Stimulated activated CD4-positive, alpha-beta T cell treated with anti-CD3 and anti-CD28 coated beads, Interleukin-12 subunit alpha, Interleukin-12 subunit beta, amount 100 ng/mL, for 48 hours (primary cell): ENCODE results near the gene SH3GL3.
A peak's percentile ranks its signal among the peaks of the same experiment; 100 is the strongest.

ENCODE experiments used
- DNase-seq, 3 donors: peaks; one replicate each; pipeline ENCODE4 v3.0.0-alpha.2; 2020; ENCODE audit warnings: low read depth in 2 of 3, low spot score in 1 of 3

SH3GL3 gene, protein sequence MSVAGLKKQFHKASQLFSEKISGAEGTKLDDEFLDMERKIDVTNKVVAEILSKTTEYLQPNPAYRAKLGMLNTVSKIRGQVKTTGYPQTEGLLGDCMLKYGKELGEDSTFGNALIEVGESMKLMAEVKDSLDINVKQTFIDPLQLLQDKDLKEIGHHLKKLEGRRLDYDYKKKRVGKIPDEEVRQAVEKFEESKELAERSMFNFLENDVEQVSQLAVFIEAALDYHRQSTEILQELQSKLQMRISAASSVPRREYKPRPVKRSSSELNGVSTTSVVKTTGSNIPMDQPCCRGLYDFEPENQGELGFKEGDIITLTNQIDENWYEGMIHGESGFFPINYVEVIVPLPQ

DNA sequence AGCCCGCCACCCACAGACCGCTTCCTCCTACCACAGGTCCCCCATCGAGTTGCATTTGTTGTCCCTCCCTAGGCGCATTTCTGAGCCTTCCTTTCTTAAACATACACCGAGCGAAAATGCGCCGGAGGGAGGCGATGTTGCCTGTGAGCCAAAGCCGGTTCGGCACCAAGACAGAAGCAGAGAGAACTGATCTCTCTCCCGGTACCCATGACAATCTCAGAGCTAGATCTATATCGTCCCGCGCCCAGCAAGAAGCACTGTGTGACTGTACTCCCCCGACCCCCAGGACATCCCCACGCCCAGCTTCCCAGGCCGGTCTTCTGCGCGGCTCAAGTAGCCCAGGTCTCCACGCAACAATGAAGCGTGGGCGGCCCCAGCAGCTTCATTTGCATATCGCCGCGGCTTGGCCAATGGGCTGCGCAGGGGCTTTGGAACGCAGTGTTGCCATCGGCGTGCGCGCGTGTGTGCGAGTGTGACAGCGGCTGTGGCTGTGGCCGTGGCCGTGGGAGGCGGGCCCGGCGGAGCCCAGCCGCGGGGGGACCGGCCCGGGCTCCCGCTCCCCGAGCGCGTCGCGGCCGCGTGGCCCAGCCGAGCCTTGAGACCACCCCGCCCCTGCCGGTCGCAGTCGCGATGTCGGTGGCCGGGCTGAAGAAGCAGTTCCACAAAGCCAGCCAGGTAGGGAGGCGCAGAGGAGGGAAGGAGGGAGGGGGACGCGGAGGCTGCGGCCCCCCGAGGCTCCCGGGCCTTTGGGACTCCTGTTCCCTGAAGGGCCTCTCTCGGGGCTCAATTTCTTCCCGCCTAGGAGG is at the start of gene SH3GL3:
Gene SH3GL3, plus strand, starts transcription at position 438 of the 806 bp plus-strand sequence. Its CDS starts 193 bp downstream, at position 631.
- DNase-seq: peak; percentile 25 to 52 (median 41)

DNA sequence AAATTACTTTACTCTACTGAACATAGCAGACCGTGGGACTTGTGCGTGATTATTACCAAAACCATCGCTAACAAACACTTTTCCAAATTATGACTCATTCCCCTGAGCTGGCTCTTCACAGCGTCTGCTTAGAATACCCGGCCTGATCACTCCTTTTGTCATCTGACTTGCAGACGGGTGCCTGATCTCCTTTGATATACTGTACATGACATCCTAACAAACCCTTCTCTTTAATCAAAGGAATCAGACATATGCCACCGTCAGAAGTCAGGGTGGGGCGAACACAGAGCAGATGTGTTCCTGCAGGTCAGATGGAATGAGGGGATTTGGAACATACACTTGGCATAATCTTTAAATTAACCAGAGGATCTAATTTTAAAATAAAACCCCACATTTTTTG is 48.5 kb upstream of the SH3GL3 start:
- DNase-seq: no peak

DNA sequence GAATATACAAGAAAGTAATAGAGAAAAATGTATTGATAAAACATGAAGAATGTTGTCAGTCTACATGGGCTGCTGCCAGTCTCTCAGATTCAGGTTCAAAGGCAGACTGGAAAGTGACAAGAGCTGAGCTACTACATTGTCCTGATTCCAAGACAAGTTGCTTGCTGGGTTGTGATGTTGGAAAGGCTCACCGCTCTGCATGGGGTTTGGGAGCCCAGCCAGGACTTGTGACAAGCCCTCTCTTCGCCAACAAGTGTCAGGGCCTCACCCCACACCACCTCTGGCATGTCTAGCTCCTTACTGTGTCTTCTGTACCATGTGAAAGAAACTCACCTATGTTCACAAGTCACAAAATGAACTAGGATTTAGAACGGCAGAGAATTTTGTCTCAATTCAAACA is 43.0 kb upstream of the SH3GL3 start:
- DNase-seq: no peak

DNA sequence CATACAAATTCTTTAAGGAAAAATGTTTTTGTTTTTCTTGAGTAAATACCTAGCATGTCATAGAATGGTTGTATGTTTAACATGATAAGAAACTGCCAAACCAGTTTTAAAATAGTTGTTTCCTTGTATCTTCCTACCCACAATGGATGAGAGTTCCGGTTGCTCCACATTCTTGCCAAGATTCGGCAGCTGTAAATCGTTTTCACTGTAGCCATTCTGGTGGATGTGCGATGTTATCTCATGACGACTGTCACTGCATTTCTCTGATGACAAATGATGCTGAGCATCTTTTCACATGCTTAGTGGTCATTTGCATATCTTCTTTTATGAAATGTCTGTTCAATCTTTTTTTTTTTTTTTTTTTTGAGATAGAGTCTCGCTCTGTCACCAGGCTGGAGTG is 36.6 kb upstream of the SH3GL3 start:
- DNase-seq: no peak

DNA sequence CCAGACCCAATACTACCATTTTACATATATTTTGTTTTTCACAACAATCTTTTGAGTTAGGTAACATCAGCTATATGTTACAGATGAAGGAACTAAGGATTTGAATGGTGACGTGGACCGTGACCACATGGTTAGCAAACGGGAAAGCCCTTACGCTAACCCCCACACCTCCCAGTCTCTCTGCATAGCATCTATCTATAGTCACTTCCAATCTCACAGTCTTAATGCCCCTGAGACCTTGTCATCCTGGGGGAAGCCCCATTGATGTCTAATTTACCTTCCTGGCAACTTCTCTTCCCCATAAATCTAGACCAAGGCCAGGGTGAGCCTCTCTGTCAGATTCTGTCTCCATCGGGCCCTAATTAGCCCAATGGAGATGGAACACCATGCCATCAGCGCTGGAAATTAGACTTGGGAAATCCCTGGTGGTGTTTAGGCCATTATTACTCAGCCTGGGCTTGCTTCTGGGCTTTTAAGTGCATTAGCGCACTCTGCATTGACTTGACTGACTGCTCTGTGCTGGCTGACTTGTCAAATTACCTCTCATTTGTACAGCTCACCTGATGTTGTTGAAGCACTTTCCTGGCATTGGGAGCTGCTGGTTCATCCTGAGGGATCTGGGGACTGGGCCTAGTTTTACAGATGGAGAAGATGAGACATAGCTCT is 34.0 kb upstream of the SH3GL3 start:
- DNase-seq: no peak

DNA sequence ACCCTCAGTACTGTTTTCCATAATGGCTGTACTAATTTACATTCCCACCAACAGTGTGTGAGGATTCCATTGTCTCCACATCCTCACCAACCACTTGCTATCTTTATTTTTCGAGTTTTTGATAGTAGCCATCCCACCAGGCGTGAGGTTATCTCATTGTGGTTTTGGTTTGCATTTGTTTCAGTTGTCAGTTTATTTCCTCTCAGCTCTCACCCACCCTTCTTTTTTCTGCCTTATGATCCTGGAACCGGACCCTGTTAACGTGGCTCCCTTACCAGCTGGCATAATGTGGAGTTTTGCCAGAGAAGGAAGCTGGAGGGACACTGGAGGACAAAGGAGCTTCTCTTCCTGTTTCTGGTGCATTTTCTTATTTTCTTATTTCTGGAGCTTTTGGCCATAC is 25.1 kb upstream of the SH3GL3 start:
- no peak for DNase-seq

DNA sequence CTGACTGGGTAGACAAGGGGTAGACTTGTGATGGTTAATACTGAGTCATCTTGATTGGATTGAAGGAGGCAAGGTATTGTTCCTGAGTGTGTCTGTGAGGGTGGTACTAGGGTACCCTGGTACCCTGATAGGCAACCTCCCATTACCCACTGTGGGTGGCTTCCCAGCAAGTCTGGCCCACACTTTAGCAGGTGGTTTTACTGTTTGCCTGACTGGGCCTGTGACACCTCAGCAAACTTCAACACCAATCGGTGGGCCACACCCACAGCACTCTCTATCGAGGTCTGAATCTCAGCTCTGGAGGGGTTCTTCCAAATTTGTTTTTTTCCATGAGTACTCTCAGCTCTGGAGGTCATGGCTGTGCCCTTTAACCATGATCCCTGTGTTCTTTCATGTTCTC is 24.6 kb upstream of the SH3GL3 start:
- no peak for DNase-seq

DNA sequence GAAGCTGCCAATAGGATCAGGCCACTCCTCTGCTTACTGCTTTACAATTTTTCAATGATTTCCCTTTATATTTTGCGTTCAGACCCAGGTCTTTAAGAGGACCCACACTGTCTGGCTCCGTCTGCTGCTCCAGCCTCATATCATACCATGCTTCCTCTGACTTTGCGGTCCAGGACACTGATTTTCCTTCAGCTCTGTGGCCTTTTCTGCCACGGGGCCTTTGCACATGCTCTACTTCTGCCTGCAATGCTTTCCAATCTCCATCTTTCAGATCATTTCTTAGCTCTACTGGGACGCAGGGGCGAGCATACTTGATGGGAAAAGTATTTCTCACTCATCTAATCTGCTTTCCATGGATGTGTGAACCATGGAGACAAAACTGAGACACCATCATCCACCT is 23.0 kb upstream of the SH3GL3 start:
- no peak for DNase-seq

DNA sequence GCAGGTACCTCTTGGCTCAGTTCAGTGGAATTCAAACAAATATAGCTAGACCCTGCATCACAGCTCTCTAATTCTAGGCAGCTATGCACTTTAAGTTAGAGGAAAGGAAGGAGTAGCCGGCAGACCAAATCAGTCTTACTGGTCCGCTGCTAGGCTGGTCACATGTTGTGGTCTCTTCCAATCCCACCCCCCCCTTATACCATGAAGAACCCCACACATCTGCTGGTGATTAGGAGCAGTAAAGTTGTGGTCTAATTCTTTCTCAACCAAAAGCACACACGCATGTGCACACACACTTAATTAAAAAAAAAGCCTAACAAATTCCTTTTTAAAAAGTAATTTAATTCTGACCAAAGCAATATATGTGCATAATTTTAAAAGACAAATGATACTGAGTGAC is 16.7 kb upstream of the SH3GL3 start:
- DNase-seq: no peak

DNA sequence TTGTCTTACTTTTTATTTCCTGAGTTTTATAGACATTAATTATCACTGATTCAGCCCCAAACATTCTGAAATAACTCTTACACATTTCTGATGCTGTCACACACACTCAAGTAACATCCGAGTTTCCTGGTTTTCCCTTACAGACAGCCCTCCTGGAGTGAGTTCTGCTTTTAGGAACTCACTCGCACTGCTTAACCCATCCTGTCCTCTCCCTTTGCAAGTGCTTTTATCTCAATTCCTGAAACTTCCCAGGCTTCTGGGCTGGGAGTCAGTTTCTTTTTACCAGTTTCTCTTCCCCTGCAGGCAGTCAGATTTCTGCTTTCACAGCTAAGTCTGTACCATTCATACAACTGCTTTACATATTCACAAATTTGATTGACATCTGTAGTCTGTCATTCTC is 15.6 kb upstream of the SH3GL3 start:
- DNase-seq: no peak

DNA sequence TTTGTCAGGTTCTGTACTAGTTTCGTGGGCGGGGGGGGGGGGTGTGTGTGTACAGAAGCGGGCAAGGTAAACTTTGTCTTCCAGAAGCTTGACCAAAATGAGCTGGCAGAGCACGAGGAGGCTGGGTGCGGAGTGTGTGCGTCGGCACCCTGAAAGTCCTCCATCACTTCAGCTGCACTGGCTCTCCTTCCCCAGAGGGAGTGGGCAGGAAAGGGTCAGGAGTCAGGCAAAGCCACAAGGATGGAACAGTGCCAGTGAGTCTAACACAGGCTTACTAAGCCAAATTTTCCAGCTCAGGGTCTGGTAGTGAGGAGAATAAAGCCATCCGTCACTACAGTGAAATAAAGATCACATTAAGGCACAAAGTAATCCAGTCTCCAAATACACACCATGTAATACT is 11.9 kb upstream of the SH3GL3 start:
- DNase-seq: no peak

DNA sequence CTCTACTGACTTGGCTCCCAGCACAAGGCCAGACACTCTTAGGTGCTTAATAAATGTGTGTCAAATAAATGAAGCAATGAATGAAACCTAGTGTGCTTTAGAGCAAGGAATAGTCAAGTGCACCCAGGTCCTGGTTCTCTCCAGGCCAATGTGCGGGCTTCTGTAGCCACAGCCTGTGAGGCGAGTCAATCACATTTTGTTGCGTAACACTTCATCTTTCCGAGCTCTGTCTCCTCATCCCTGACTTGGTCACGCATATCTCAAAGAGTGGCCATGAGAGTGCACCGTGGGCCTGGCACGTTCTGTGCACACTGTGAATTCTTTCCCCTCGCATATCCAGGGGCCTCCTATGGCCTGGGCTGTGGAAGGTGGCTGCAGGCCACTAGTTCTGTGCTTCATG is 11.4 kb upstream of the SH3GL3 start:
- no peak for DNase-seq

DNA sequence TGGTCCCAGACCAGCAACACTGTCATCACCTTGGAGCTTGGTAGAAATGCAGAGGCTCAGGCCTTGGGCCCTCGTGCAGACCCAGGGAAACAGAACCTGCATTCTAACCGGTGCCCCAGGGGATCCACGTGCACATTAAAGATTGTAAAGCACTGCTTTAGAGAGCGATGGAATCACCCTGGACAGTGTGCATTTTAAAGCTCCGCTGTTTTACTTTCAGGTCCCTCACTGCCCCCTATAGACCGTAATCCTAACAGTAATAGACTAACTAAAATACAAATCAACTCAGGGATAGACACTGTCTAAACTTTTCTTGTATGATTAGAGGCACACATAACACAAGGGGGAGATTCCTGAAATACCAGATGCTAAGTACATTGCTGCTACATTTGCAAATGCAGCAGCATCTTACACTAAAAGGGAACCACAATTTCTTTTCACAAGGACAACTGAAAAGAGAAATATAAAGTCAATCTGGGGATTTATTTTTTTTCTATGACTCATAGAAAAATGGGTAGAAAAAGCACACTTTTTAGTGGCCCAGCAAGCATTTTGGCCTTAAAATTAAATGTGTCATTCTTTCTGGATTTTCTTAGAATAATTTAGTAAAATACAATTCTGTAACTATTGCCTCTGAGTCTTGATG is 10.5 kb upstream of the SH3GL3 start:
- DNase-seq: no peak

DNA sequence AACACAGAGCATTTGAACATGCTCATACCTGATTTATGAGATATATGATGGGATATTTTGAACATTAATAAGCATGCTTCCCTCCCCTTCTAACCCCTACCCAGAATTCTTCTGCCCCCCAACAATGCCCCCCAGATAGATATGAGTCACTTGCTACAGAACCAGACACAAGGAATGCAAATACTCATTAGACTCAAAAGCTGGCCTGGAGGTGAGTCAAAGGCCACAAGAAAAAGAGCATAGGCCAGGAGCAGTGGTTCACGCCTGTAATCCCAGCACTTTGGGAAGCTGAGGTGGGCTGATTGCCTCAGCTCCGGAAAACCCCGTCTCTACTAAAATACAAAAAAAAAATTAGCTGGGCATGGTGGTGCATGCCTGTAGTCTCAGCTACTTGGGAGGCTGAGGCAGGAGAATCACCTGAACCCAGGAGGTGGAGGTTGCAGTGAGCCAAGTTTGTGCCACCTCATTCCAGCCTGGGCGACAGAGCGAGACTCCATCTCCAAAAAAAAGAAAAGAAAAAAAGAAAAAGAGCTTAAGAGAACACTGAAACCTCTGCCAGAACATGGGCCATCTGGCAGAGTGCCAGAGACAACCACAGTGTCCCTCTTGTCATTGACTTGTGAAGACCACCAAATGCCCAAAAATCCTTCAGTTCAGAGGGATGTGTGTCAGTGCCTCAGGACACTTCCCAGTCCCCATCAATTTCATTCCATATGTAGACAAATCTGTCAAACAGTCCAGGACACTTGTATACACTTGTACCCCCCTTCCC is 3.9 kb upstream of the SH3GL3 start:
- DNase-seq: no peak

DNA sequence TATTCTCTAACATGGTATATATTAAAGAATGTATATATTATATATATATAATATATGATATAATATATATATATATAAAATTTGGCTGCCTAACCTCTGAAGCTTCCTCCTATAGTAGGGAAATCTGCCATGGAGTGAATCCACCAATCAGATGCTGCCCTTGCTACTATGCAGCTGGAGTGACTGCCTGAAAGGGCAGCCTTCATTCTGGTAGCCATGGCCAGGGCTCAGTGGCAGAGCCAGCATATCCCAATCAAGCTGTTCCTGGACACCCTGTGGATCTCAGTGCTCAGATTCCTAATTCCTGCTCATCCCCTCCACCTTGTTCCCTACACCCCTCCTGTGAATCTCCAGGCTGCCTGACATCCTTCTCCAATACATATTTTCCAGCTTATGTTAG is 2.2 kb upstream of the SH3GL3 start:
- no peak for DNase-seq

DNA sequence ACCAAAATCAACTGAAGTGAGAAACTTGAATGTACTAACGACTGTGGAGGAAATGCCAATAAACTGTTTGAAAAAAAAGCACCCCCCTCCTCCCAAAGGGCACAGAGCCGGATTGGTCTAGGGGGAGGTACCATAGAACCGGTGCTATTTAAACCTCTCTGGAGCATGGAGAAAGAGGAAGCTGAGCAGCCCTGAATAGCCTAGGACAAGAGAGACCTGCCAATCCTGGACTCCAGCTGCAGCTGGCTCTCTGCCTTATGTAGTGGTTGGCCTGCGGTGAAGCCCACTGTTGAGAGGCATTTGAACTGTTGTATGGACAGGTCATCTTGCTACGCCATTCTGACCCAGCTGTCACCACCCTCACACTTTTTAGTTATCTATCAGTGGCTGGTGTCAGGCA is 1.5 kb upstream of the SH3GL3 start:
- DNase-seq: no peak

DNA sequence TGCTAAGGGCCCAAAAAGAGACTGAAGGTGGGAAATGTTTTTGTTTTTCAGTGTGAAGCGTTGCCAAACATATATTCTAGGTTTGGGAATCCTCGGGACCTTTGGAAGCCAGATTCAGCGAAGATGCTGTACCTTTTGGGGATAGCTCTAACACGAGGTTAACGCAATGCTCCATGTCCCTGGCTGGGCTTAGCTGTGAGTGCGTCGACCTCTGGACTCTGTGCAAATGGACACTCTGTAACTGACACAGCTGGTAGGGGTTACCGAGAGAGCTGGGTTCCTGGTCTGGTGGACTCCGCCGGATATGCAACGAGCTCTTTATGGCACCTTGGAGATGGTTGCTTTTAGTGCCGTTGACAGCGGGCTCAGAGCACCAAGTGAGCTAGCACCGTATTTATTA is 724 bp upstream of the SH3GL3 start:
- no peak for DNase-seq

DNA sequence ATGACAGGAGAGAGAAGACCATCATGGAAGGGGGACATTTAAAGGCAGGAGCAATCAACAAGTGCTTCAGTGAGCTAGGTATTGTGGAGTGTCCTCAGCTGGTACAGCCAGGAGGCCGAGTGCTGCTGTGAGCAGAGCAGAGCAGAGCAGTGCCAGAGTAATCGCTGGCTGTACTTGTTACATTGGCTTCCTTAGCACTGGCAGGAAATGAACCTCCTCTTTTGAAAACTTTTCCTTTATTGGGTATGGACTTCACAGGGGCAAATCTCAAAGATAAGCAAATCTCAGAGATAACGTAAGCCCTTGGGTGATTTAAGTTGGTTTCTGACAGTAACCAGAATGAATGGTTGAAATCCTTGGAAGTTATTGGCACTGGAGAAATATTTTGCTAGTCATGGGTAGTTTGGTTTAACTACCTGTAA is 2.1 kb downstream of the SH3GL3 start:
- DNase-seq: no peak

DNA sequence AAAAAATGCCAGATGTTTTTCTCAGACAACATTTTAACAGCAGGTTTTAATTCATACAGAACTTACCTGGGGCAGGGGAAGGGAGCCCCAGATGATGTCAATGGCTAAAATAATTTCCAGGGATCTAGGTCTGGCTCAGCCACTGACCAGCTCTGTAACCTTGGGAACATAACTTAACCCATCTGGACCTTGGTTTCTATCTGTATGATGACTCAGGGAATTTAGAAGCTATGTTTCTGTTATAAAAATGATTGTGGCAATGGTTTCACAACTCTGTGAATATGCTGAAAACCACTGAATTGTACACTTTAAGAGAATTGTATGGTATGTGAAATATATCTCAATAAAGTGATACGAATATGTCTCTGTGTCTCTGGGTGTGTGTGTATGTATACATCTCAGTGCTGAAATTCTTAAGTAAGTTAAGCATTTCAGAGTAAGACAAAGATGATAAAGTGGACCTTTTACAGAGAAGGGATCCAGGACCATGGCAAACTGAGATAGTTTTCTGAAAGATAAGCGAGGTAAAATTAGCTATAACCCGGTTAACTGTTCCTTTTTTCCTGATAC is 2.9 kb downstream of the SH3GL3 start:
- no peak for DNase-seq

DNA sequence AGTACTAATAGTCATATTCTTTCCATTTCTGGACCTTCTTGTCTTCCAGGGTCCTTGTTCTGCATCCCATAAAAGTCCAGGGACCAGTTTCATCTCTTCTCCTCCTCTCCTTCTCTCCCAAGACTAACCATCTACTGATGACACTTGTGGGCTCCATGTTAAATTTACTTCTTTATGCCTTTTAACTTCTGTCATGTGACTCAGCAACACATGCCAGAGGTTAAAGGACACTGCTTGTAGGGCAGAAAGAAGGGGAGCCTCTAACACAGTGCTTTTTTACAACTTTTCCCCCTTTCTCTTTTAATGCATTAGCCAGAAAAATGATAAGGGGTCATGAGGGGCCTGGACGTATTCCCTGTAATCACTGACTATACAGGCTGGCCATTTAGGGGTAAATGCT is 10.0 kb downstream of the SH3GL3 start:
- DNase-seq: no peak

DNA sequence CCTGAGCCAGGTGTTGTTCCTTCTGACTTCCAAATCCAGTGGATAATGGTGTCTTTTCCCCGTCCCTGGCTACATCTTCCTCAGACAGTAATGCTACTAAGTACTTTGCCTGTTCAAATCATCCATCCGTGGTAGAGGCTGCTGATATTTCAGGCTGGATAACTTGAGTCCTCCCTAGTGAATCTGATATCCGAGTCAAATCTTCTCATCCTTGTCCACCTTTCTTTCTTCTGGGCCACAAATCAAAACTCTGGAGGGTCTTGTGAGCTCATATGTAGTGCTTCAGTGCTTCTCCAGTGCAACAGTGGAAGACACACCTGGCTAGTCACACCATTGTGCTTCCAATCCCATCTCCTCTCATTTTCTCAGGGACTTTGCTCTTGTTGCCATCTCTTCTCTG is 11.2 kb downstream of the SH3GL3 start:
- no peak for DNase-seq
